DND-41 (cell line): ENCODE data around the gene ZBTB1.

ENCODE experiments used
- ATAC-seq: fragments of 200-7000 bp; cut with Tn5 transposase; 3 replicates; pipeline ENCODE4 v1.9.1; 2021; ENCODE audit warnings: low read depth; ENCODE audit not compliant: insufficient read depth
- DNase-seq: peaks from one replicate; pipeline ENCODE4 v3.0.0-alpha.2; 2020
- H2AFZ ChIP-seq: 2 replicates; pipeline ENCODE4 v1.6.0; 2012; ENCODE audit warnings: low read depth, low read length
- H3K27ac ChIP-seq: 2 replicates; pipeline ENCODE4 v1.5.1; 2012; ENCODE audit warnings: low read length, inconsistent platforms
- H3K27me3 ChIP-seq: fragments of 200-600 bp; sonication (generic); 2 replicates; pipeline ENCODE4 v1.6.0; 2012; ENCODE audit warnings: low read length, mild to moderate bottlenecking, inconsistent platforms; ENCODE audit not compliant: insufficient read depth, poor library complexity
- H3K36me3 ChIP-seq: 2 replicates; pipeline ENCODE4 v1.5.1; 2012; ENCODE audit warnings: low read length, inconsistent platforms; ENCODE audit not compliant: insufficient read depth
- H3K4me1 ChIP-seq: 2 replicates; pipeline ENCODE4 v1.5.1; 2012; ENCODE audit warnings: mild to moderate bottlenecking, low read length; ENCODE audit not compliant: insufficient read depth
- H3K4me2 ChIP-seq: 2 replicates; pipeline ENCODE4 v1.6.0; 2012; ENCODE audit warnings: mild to moderate bottlenecking, moderate library complexity, low read length, inconsistent platforms; ENCODE audit not compliant: insufficient read depth
- H3K4me3 ChIP-seq, 2 experiments: fragments of 200-600 bp in 1 of 2; shearing (Covaris generic) in 1 of 2; 2 replicates each; pipeline ENCODE4 v1.5.1; 2012 to 2016; ENCODE audit warnings: inconsistent platforms in 2 of 2, low read length in 2 of 2, mild to moderate bottlenecking in 2 of 2, low read depth in 1 of 2, moderate library complexity in 1 of 2
- H3K79me2 ChIP-seq: 2 replicates; pipeline ENCODE4 v1.6.0; 2012; ENCODE audit warnings: low read length, inconsistent platforms; ENCODE audit not compliant: insufficient read depth
- H3K9ac ChIP-seq: 2 replicates; pipeline ENCODE4 v1.6.0; 2012; ENCODE audit warnings: low read depth, mild to moderate bottlenecking, inconsistent platforms, low read length, moderate library complexity
- H3K9me3 ChIP-seq: 2 replicates; pipeline ENCODE4 v1.5.1; 2012; ENCODE audit warnings: low read length, moderate library complexity, mild to moderate bottlenecking, inconsistent platforms; ENCODE audit not compliant: insufficient read depth, severe bottlenecking
- H4K20me1 ChIP-seq: 2 replicates; pipeline ENCODE4 v1.6.0; 2012; ENCODE audit warnings: low read length; ENCODE audit not compliant: insufficient read depth
- EZH2 ChIP-seq: IDR thresholded peaks from 3 replicates; pipeline ENCODE4 v1.6.1; 2012; ENCODE audit warnings: borderline replicate concordance, low read depth, mild to moderate bottlenecking, moderate library complexity, low read length, inconsistent platforms; ENCODE audit not compliant: severe bottlenecking
- TF ChIP-seq, protein P1 (sequence below): IDR thresholded peaks from 2 replicates; pipeline ENCODE4 v1.5.1; 2012; ENCODE audit warnings: borderline replicate concordance, low read length, moderate library complexity, mild to moderate bottlenecking; ENCODE audit not compliant: poor library complexity, severe bottlenecking; ENCODE audit errors: extremely low read depth

Gene ZBTB1

GRCh38 chr14:64488590-64489099, 15.9 kb upstream of the ZBTB1 start:
- H3K9me3 ChIP-seq, result no peaks in the 10 kb centered on the region
- no peak overlapping the region for H3K4me3 ChIP-seq
- no peaks in the 10 kb centered on the region for H3K27me3 ChIP-seq
- peaks cover 74% of the 10 kb centered on the region for H3K36me3 ChIP-seq
- peaks cover 40% of the 10 kb centered on the region for H3K79me2 ChIP-seq
- H3K9ac ChIP-seq, result no peak overlapping the region
- no peaks in the 10 kb centered on the region for H3K4me1 ChIP-seq
- no peak overlapping the region for H2AFZ ChIP-seq
- H3K27ac ChIP-seq, result no peak overlapping the region
- ATAC-seq, result no peak
- H4K20me1 ChIP-seq, result no peaks in the 10 kb centered on the region
- H3K4me2 ChIP-seq, result no peak overlapping the region
- no peak for DNase-seq
- TF ChIP-seq EZH2, result no peak
- TF ChIP-seq, protein P1, sequence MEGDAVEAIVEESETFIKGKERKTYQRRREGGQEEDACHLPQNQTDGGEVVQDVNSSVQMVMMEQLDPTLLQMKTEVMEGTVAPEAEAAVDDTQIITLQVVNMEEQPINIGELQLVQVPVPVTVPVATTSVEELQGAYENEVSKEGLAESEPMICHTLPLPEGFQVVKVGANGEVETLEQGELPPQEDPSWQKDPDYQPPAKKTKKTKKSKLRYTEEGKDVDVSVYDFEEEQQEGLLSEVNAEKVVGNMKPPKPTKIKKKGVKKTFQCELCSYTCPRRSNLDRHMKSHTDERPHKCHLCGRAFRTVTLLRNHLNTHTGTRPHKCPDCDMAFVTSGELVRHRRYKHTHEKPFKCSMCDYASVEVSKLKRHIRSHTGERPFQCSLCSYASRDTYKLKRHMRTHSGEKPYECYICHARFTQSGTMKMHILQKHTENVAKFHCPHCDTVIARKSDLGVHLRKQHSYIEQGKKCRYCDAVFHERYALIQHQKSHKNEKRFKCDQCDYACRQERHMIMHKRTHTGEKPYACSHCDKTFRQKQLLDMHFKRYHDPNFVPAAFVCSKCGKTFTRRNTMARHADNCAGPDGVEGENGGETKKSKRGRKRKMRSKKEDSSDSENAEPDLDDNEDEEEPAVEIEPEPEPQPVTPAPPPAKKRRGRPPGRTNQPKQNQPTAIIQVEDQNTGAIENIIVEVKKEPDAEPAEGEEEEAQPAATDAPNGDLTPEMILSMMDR, result no peak

- H3K79me2 ChIP-seq, result peaks cover 55% of the 10 kb centered on the region
- peaks cover 4% of the 10 kb centered on the region; the same call in 1 of the 2 replicates for H4K20me1 ChIP-seq
- no peak for TF ChIP-seq EZH2
- TF ChIP-seq, protein P1, result no peak
- no peaks in the 10 kb centered on the region for H3K27me3 ChIP-seq
- ATAC-seq (no peak), DNase-seq (no peak)
- H3K27ac ChIP-seq, result no peak overlapping the region
- H2AFZ ChIP-seq, result no peak overlapping the region
- H3K4me1 ChIP-seq, result no peaks in the 10 kb centered on the region
- H3K4me3 ChIP-seq, result no peak overlapping the region
- peaks cover 62% of the 10 kb centered on the region for H3K36me3 ChIP-seq
- H3K9me3 ChIP-seq, result no peaks in the 10 kb centered on the region
- no peak overlapping the region for H3K4me2 ChIP-seq
- H3K9ac ChIP-seq, result no peak overlapping the region
These were observed 12.9 kb upstream of the ZBTB1 start for GRCh38 chr14:64491637-64492036.

DNA sequence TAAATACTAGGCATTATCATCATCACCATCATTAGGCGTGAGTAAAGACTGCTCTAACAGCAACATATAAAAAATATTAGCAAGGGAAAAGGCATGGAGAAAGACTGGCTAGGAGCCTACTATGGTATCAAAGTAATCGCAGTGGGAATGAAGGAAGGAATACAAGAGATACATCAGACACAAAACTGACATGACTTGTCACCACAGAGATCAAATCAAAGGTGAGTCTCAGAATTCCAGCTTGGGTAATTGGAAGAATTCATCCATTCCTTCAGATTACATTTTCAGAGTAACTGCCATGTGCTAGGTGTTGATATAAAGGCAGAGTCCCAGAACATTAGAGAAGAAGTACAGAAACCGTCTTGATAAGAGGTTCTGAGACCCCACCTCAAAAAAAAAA, 11.1 kb upstream of the ZBTB1 start:
- H3K27ac ChIP-seq, result no peak overlapping the region
- no peaks in the 10 kb centered on the region for H3K27me3 ChIP-seq
- H3K4me1 ChIP-seq, result no peaks in the 10 kb centered on the region
- H3K79me2 ChIP-seq, result peaks cover 67% of the 10 kb centered on the region
- no peak overlapping the region for H3K4me2 ChIP-seq
- ATAC-seq (no peak), DNase-seq (no peak)
- H3K9ac ChIP-seq, result no peak overlapping the region
- peaks cover 4% of the 10 kb centered on the region; the same call in 1 of the 2 replicates for H4K20me1 ChIP-seq
- H2AFZ ChIP-seq, result no peak overlapping the region
- H3K36me3 ChIP-seq, result peaks cover 52% of the 10 kb centered on the region
- H3K4me3 ChIP-seq, result no peak overlapping the region
- no peaks in the 10 kb centered on the region for H3K9me3 ChIP-seq
- TF ChIP-seq, protein P1, result no peak
- no peak for TF ChIP-seq EZH2
